ENCODE results near the gene RAB3IP.
"Not testable (repeated sequence)": the region's sequence is repeated elsewhere in the genome, so short reads cannot be mapped to it uniquely, and the experiment has no call there.

The RAB3IP gene

GRCh38 chr12:69756088-69756755, 17.6 kb downstream of the RAB3IP start:
- TF ChIP-seq CTCF (IDR thresholded peaks at IDR 0.05; ENCODE audit: low read depth, low read length) = no peak

GRCh38 chr12:69758105-69758504, 19.4 kb downstream of the RAB3IP start:
- no peak for DNase-seq (ENCODE audit: extremely low read depth, low read depth)
- no peak for TF ChIP-seq CTCF (IDR thresholded peaks at IDR 0.05; ENCODE audit: low read depth, low read length)

More at GRCh38 chr12:69756088-69756755, 17.6 kb downstream of the RAB3IP start:
- no peak for DNase-seq (ENCODE audit: extremely low read depth, low read depth)

GRCh38 chr12:69759581-69759980, 20.9 kb downstream of the RAB3IP start:
- not testable (repeated sequence) for DNase-seq (ENCODE audit: extremely low read depth, low read depth)

GRCh38 chr12:69765515-69765914, 26.9 kb downstream of the RAB3IP start:
- DNase-seq (ENCODE audit: extremely low read depth, low read depth) = no peak
- no peak for TF ChIP-seq CTCF (IDR thresholded peaks at IDR 0.05; ENCODE audit: low read depth, low read length)

GRCh38 chr12:69766260-69766659, 27.6 kb downstream of the RAB3IP start:
- TF ChIP-seq CTCF (IDR thresholded peaks at IDR 0.05; ENCODE audit: low read depth, low read length) = no peak
- DNase-seq (ENCODE audit: extremely low read depth, low read depth) = no peak

GRCh38 chr12:69779928-69780327, 41.3 kb downstream of the RAB3IP start:
- peak; percentile 39 for TF ChIP-seq CTCF (IDR thresholded peaks at IDR 0.05; ENCODE audit: low read depth, low read length)
- no peak for DNase-seq (ENCODE audit: extremely low read depth, low read depth)

GRCh38 chr12:69783365-69783764, 44.7 kb downstream of the RAB3IP start:
- no peak for DNase-seq (ENCODE audit: extremely low read depth, low read depth)
- TF ChIP-seq CTCF (IDR thresholded peaks at IDR 0.05; ENCODE audit: low read depth, low read length) = no peak

- DNase-seq (ENCODE audit: extremely low read depth, low read depth) = no peak
- no peak for TF ChIP-seq CTCF (IDR thresholded peaks at IDR 0.05; ENCODE audit: low read depth, low read length)
Measured at GRCh38 chr12:69789351-69789750, 50.7 kb downstream of the RAB3IP start.
